SK-N-MC (cell line): ENCODE data around the gene TP63.
A peak's percentile ranks its signal among the peaks of the same experiment; 100 is the strongest.

ENCODE experiments used
- DNase-seq: peaks from one replicate; pipeline ENCODE4 v3.0.0-alpha.2; 2011; ENCODE audit warnings: low read depth, low spot score
- H3K27ac ChIP-seq: fragments of 200-600 bp; sonication (generic); 2 replicates; pipeline ENCODE4 v1.5.1; 2016; ENCODE audit warnings: mixed run types
- H3K36me3 ChIP-seq: fragments of 200-600 bp; sonication (generic); 2 replicates; pipeline ENCODE4 v1.6.1; 2017; ENCODE audit warnings: antibody characterized with exemption, low read length, mixed read lengths; ENCODE audit not compliant: insufficient read depth
- H3K4me3 ChIP-seq: fragments of 200-600 bp; sonication (generic); 2 replicates; pipeline ENCODE4 v1.5.1; 2016
- H3K9ac ChIP-seq: fragments of 200-600 bp; sonication (generic); 2 replicates; pipeline ENCODE4 v1.8.0; 2017; ENCODE audit warnings: mixed run types, mixed read lengths; ENCODE audit not compliant: insufficient read length
- H3K9me3 ChIP-seq: fragments of 200-600 bp; sonication (generic); 2 replicates; pipeline ENCODE4 v1.6.1; 2017; ENCODE audit warnings: low read depth, mild to moderate bottlenecking, antibody characterized with exemption, low read length, moderate library complexity, mixed read lengths
- EZH2 ChIP-seq: fragments of 200-600 bp; sonication (generic); IDR thresholded peaks from one replicate; pipeline ENCODE4 v1.6.1; 2017; ENCODE audit warnings: antibody characterized with exemption
- FOXP2 ChIP-seq: optimal IDR thresholded peaks from 2 replicates; pipeline ENCODE3; 2011; ENCODE audit warnings: mild to moderate bottlenecking, moderate library complexity; ENCODE audit not compliant: insufficient read depth; ENCODE audit errors: extremely low read length, control extremely low read depth
- POLR2AphosphoS5 ChIP-seq: IDR thresholded peaks from 2 replicates; pipeline ENCODE4 v1.6.1; 2012; ENCODE audit warnings: mild to moderate bottlenecking, low read depth, low read length, borderline replicate concordance

Gene TP63

GRCh38 chr3:189800436-189800835 is 169.2 kb downstream of the TP63 start:
- Histone ChIP-seq H3K4me3 (no peak overlapping the region), H3K9ac (no peak overlapping the region), H3K9me3 (no peaks in the 10 kb centered on the region), H3K27ac (no peak overlapping the region), H3K36me3 (no peaks in the 10 kb centered on the region)
- no peak for TF ChIP-seq POLR2AphosphoS5
- TF ChIP-seq FOXP2, result no peak
- TF ChIP-seq EZH2, result no peak
- DNase-seq, result no peak

GRCh38 chr3:189803254-189803653 is 172.1 kb downstream of the TP63 start:
- no peak overlapping the region for H3K4me3 ChIP-seq
- H3K36me3 ChIP-seq, result no peaks in the 10 kb centered on the region; the same call in 1 of the 2 replicates
- no peaks in the 10 kb centered on the region for H3K9me3 ChIP-seq
- DNase-seq, result no peak
- H3K27ac ChIP-seq, result no peak overlapping the region
- H3K9ac ChIP-seq, result no peak overlapping the region
- TF ChIP-seq EZH2 (no peak), FOXP2 (no peak), POLR2AphosphoS5 (no peak)

GRCh38 chr3:189805375-189806067 is 174.3 kb downstream of the TP63 start:
- Histone ChIP-seq H3K36me3 (no peaks in the 10 kb centered on the region; the same call in 1 of the 2 replicates), H3K4me3 (no peak overlapping the region), H3K27ac (peak overlapping the region; percentile 10; the same call in 1 of the 2 replicates), H3K9me3 (no peaks in the 10 kb centered on the region), H3K9ac (no peak overlapping the region)
- TF ChIP-seq EZH2 (no peak), POLR2AphosphoS5 (no peak), FOXP2 (no peak)
- DNase-seq, result no peak

- Histone ChIP-seq H3K36me3 (no peaks in the 10 kb centered on the region; the same call in 1 of the 2 replicates), H3K27ac (peak overlapping the region; percentile 90), H3K4me3 (peak overlapping the region; percentile 48), H3K9me3 (no peaks in the 10 kb centered on the region), H3K9ac (peak overlapping the region; percentile 51)
- DNase-seq, result no peak
- TF ChIP-seq FOXP2 (no peak), POLR2AphosphoS5 (no peak), EZH2 (no peak)
These were observed 175.2 kb downstream of the TP63 start for GRCh38 chr3:189806171-189806951.

- Histone ChIP-seq H3K36me3 (no peaks in the 10 kb centered on the region; the same call in 1 of the 2 replicates), H3K9ac (no peak overlapping the region), H3K9me3 (no peaks in the 10 kb centered on the region), H3K4me3 (no peak overlapping the region), H3K27ac (no peak overlapping the region)
- no peak for DNase-seq
- TF ChIP-seq EZH2 (no peak), POLR2AphosphoS5 (no peak), FOXP2 (no peak)
These were observed 177.2 kb downstream of the TP63 start for GRCh38 chr3:189808246-189809007.

- TF ChIP-seq FOXP2 (no peak), POLR2AphosphoS5 (no peak), EZH2 (no peak)
- Histone ChIP-seq H3K27ac (peak overlapping the region; percentile 63), H3K9me3 (no peaks in the 10 kb centered on the region), H3K4me3 (no peak overlapping the region), H3K36me3 (no peaks in the 10 kb centered on the region; the same call in 1 of the 2 replicates), H3K9ac (no peak overlapping the region)
- DNase-seq, result no peak
These were observed 178.4 kb downstream of the TP63 start for GRCh38 chr3:189809583-189809982.

- no peaks in the 10 kb centered on the region; the same call in 1 of the 2 replicates for H3K36me3 ChIP-seq
These were observed 181.7 kb downstream of the TP63 start for GRCh38 chr3:189812806-189813465.

More at GRCh38 chr3:189812806-189813465, 181.7 kb downstream of the TP63 start:
- no peak overlapping the region for H3K4me3 ChIP-seq
- no peak overlapping the region for H3K9ac ChIP-seq
- H3K9me3 ChIP-seq, result no peaks in the 10 kb centered on the region
- DNase-seq, result no peak
- H3K27ac ChIP-seq, result no peak overlapping the region
- TF ChIP-seq FOXP2, result no peak
- TF ChIP-seq POLR2AphosphoS5, result no peak
- TF ChIP-seq EZH2, result no peak
